Activated CD4-positive, alpha-beta T cell treated with anti-CD3 and anti-CD28 coated beads for 36 hours (primary cell): ENCODE data around the gene NEK7. TPM values are rescaled to one million over a fixed set of nuclear protein-coding genes. Genes with fewer than 3 reads are reported as not detected.

Experiments
- ATAC-seq: fragments of 200-7000 bp; cut with Tn5 transposase; one replicate; pipeline ENCODE4 v1.10.0; 2021; ENCODE audit warnings: mild to moderate bottlenecking, moderate library complexity
- CTCF ChIA-PET: fragments of 350-600 bp; sonication (Branson Sonifier 250); formaldehyde crosslinking; loops from one replicate; lab custom pipeline; 2021; ENCODE audit warnings: antibody characterized with exemption; lab: Charles Lee
- POLR2A ChIA-PET: fragments of 350-600 bp; sonication (Branson Sonifier 250); formaldehyde crosslinking; loops from one replicate; lab custom pipeline; 2021; ENCODE audit warnings: antibody characterized with exemption, inconsistent platforms; lab: Charles Lee
- DNase-seq: peaks from one replicate; pipeline ENCODE4 v3.0.0-alpha.2; 2020
- H3K27ac Mint-ChIP-seq: one replicate; pipeline ENCODE4 v1.8.0; 2021; ENCODE audit warnings: mixed read lengths
- H3K27me3 Mint-ChIP-seq: one replicate; pipeline ENCODE4 v1.8.0; 2021; ENCODE audit warnings: mixed read lengths
- H3K36me3 Mint-ChIP-seq: one replicate; pipeline ENCODE4 v1.8.0; 2021; ENCODE audit warnings: low read depth, mixed read lengths
- H3K4me1 Mint-ChIP-seq: one replicate; pipeline ENCODE4 v1.8.0; 2021; ENCODE audit warnings: mixed read lengths
- H3K4me3 Mint-ChIP-seq: one replicate; pipeline ENCODE4 v1.8.0; 2021; ENCODE audit warnings: mild to moderate bottlenecking, moderate library complexity, mixed read lengths
- H3K9me3 Mint-ChIP-seq: one replicate; pipeline ENCODE4 v1.8.0; 2021; ENCODE audit warnings: low read depth, mixed read lengths
- intact Hi-C, 2 experiments: fragments of 100-400 bp; cut with DNase I in 1 of 2; cut with micrococcal nuclease in 1 of 2; formaldehyde crosslinking; loops; one replicate each; pipeline versions ENCODE4 v1.14.2 to v1.15.1; 2022 to 2024; cut with DNase I, micrococcal nuclease
- total RNA-seq, 2 experiments: library from RNA; stranded (reverse); gene quantifications; one replicate each; pipeline ENCODE4 v1.2.3, GENCODE V29; 2021

NEK7 gene
- total RNA-seq, 2 experiments from 2014 or later, result 46.9 to 49.0 TPM

GRCh38 chr1:198158735-198159589 is 2.2 kb downstream of the NEK7 start:
- ATAC-seq (peak; percentile 78), DNase-seq (peak; percentile 93)
- CTCF ChIA-PET, result interaction anchor here (1.0 to 2.6 kb wide), 4 partner anchors 9 to 96 kb away, joined by 3 to 14 read pairs (median 4); no protein-coding TSS in a partner anchor
- Mint-ChIP-seq H3K4me3 (peak overlapping the region; percentile 94), H3K36me3 (peaks cover 7% of the 10 kb centered on the region), H3K4me1 (peaks cover 46% of the 10 kb centered on the region), H3K27me3 (no peaks in the 10 kb centered on the region), H3K9me3 (no peaks in the 10 kb centered on the region), H3K27ac (peak overlapping the region; percentile 99)
- POLR2A ChIA-PET, result interaction anchor here (0.6 to 0.7 kb wide), 2 partner anchors 33 to 615 kb away, joined by 3 to 5 read pairs; no protein-coding TSS in a partner anchor
- intact Hi-C loops, result loop anchor here (1.0 to 5.0 kb wide), 15 partner anchors 8 to 1012 kb away; partner anchors contain the start of genes ASPM (in 1 of the 2), DENND1B (in 1 of the 2) and LHX9 (in 1 of the 2)

GRCh38 chr1:198160222-198160621 is 3.4 kb downstream of the NEK7 start:
- Mint-ChIP-seq H3K4me3 (peak overlapping the region; percentile 94), H3K9me3 (no peaks in the 10 kb centered on the region), H3K4me1 (peaks cover 57% of the 10 kb centered on the region), H3K27me3 (no peaks in the 10 kb centered on the region), H3K27ac (peak overlapping the region; percentile 86), H3K36me3 (peaks cover 10% of the 10 kb centered on the region)
- ChIA-PET CTCF (interaction anchor here (2.6 kb wide), 1 partner anchor 13 kb away, joined by 14 read pairs; no protein-coding TSS in a partner anchor), POLR2A (no interaction called here)
- no peak for DNase-seq
- ATAC-seq, result no peak
- intact Hi-C loops, result loop anchor here (10.0 kb wide), 1 partner anchor 775 kb away; no protein-coding TSS in a partner anchor

DNA sequence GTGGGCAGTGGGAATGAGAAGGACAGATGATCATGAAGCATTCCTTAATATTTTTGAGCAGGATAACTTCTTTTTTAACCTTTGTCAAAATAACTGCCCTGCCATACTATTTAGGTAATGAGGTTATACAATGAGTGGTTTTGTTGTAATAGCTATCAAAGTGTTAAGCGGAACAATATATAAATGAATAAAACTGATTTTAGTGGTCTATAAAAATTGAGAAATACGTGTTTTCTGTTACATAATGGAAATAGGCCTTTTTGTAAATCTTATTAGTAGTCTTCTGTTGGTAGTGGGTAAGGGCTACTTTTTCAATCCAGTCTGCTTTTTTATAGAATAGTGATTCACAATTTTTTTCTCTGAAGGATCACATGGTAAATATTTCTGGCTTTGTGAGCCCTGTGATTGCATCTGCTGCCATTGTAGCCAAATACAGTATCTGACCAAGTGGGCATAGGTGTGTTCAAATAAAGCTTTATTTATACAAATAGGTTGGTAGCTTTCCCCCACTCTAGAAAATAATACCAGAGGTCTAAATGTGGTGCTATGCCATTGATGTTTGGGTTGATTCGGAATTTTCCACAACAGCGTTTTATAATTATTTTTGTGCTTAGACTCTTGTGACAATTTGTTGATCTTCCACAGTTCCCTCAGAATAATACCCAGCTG is 4.3 kb downstream of the NEK7 start:
- peak overlapping the region; percentile 94 for H3K27ac Mint-ChIP-seq

DNA sequence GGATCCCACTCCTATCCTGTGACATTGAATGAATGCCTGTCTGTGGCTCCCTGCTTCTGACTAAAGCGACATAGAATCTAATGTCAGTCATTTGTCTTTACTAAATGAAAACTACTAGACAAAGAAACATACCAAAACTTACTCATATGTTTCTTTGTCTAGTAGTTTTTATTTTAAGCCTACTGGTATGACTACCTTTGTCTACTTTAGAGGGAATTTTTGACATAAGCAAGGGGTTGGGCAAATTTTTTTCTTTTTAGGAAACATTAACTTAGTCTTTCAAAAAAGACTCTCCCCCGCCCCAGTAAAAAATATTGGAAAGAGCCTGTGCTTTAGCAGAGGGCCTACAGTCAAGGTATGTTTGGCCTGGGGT is 4.9 kb downstream of the NEK7 start:
- intact Hi-C loops, result loop anchor here (10.0 kb wide), 1 partner anchor 773 kb away; no protein-coding TSS in a partner anchor
- Mint-ChIP-seq H3K27me3 (no peaks in the 10 kb centered on the region), H3K27ac (peak overlapping the region; percentile 94), H3K9me3 (no peaks in the 10 kb centered on the region), H3K36me3 (peaks cover 10% of the 10 kb centered on the region), H3K4me1 (peaks cover 68% of the 10 kb centered on the region), H3K4me3 (peak overlapping the region; percentile 44)
- POLR2A ChIA-PET, result interaction anchor here (0.6 kb wide), 1 partner anchor 10 kb away, joined by 3 read pairs; no protein-coding TSS in a partner anchor
- peak; percentile 1 for ATAC-seq
- no peak for DNase-seq
- CTCF ChIA-PET, result interaction anchor here (0.9 kb wide), 1 partner anchor 9 kb away, joined by 3 read pairs; no protein-coding TSS in a partner anchor

More for the DNA sequence above, 4.3 kb downstream of the NEK7 start:
- no peaks in the 10 kb centered on the region for H3K27me3 Mint-ChIP-seq
- no peak for ATAC-seq
- ChIA-PET CTCF (no interaction called here), POLR2A (interaction anchor here (0.5 to 0.6 kb wide), 2 partner anchors 96 to 745 kb away, joined by 3 to 4 read pairs; no protein-coding TSS in a partner anchor)
- no peaks in the 10 kb centered on the region for H3K9me3 Mint-ChIP-seq
- H3K36me3 Mint-ChIP-seq, result peaks cover 10% of the 10 kb centered on the region
- peaks cover 62% of the 10 kb centered on the region for H3K4me1 Mint-ChIP-seq
- intact Hi-C loops, result loop anchor here (10.0 kb wide), 1 partner anchor 774 kb away; no protein-coding TSS in a partner anchor
- no peak for DNase-seq
- H3K4me3 Mint-ChIP-seq, result peak overlapping the region; percentile 44

- DNase-seq (no peak), ATAC-seq (no peak)
- Mint-ChIP-seq H3K27ac (peak overlapping the region; percentile 94), H3K4me1 (peaks cover 74% of the 10 kb centered on the region), H3K27me3 (no peaks in the 10 kb centered on the region), H3K9me3 (no peaks in the 10 kb centered on the region), H3K4me3 (no peak overlapping the region), H3K36me3 (peaks cover 10% of the 10 kb centered on the region)
- intact Hi-C loops, result loop anchor here (10.0 kb wide), 1 partner anchor 773 kb away; no protein-coding TSS in a partner anchor
- ChIA-PET POLR2A (interaction anchor here (0.6 kb wide), 1 partner anchor 10 kb away, joined by 3 read pairs; no protein-coding TSS in a partner anchor), CTCF (interaction anchor here (0.9 kb wide), 1 partner anchor 8 kb away, joined by 3 read pairs; no protein-coding TSS in a partner anchor)
Measured at GRCh38 chr1:198162091-198162767, 5.4 kb downstream of the NEK7 start.

- intact Hi-C loops, result loop anchor here (1.0 to 10.0 kb wide), 9 partner anchors 8 to 1061 kb away; partner anchors contain the start of gene DENND1B (in 1 of the 2)
Measured at GRCh38 chr1:198165927-198166647, 9.3 kb downstream of the NEK7 start.

GRCh38 chr1:198166900-198167299 is 10.1 kb downstream of the NEK7 start:
- no peak for DNase-seq
- CTCF ChIA-PET, result interaction anchor here (1.7 to 2.3 kb wide), 4 partner anchors 9 to 92 kb away, joined by 8 to 14 read pairs (median 9); partner anchors contain the start of gene NEK7
- peaks cover 12% of the 10 kb centered on the region for H3K36me3 Mint-ChIP-seq
- H3K4me1 Mint-ChIP-seq, result peaks cover 93% of the 10 kb centered on the region
- POLR2A ChIA-PET, result interaction anchor here (0.9 to 1.2 kb wide), 3 partner anchors 19 to 515 kb away, joined by 3 to 9 read pairs (median 3); no protein-coding TSS in a partner anchor
- H3K27me3 Mint-ChIP-seq, result no peaks in the 10 kb centered on the region
- no peak for ATAC-seq
- intact Hi-C loops, result loop anchor here (1.0 to 10.0 kb wide), 9 partner anchors 7 to 1060 kb away; partner anchors contain the start of gene DENND1B (in 1 of the 2)
- peaks cover 2% of the 10 kb centered on the region for H3K9me3 Mint-ChIP-seq
- peak overlapping the region; percentile 54 for H3K4me3 Mint-ChIP-seq
- H3K27ac Mint-ChIP-seq, result peak overlapping the region; percentile 93

More at GRCh38 chr1:198165927-198166647, 9.3 kb downstream of the NEK7 start:
- Mint-ChIP-seq H3K27ac (peak overlapping the region; percentile 93), H3K4me3 (peak overlapping the region; percentile 53), H3K4me1 (peaks cover 93% of the 10 kb centered on the region), H3K36me3 (peaks cover 11% of the 10 kb centered on the region), H3K27me3 (no peaks in the 10 kb centered on the region), H3K9me3 (no peaks in the 10 kb centered on the region)
- DNase-seq, result peak; percentile 36
- peak; percentile 65 for ATAC-seq
- CTCF ChIA-PET, result interaction anchor here (0.7 to 2.1 kb wide), 7 partner anchors 10 to 548 kb away, joined by 3 to 14 read pairs (median 6); partner anchors contain the start of gene NEK7
- POLR2A ChIA-PET, result interaction anchor here (0.6 to 1.2 kb wide), 6 partner anchors 10 to 516 kb away, joined by 3 to 5 read pairs (median 3); no protein-coding TSS in a partner anchor

DNA sequence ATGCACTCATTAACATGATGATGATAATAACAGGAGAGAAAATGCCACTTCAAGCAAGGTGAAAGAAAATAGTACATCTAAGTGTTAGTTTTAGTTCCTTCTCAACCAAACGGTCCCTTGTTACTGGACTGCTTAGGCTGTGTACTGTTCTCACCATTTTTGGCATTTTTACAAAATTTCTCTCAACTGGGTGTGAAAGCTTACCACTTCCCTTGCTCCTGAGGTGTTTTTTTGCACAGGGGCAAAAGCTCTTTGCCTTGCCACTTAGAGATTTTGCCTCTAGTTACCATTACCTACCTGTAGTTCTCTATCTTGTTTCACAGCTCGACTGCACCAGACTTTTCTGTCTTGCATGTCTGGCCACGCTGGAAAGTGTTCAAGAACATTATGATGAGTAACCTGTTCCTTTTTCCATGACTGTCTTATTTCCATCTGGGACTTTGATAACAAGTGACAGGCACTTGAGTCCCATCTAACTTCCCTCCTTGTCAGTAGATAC is 10.7 kb downstream of the NEK7 start:
- Mint-ChIP-seq H3K27me3 (no peaks in the 10 kb centered on the region), H3K4me1 (peaks cover 93% of the 10 kb centered on the region), H3K9me3 (peaks cover 2% of the 10 kb centered on the region), H3K27ac (peak overlapping the region; percentile 93), H3K4me3 (peak overlapping the region; percentile 54), H3K36me3 (peaks cover 12% of the 10 kb centered on the region)
- ATAC-seq, result peak; percentile 18
- POLR2A ChIA-PET, result interaction anchor here (0.9 kb wide), 1 partner anchor 489 kb away, joined by 9 read pairs; no protein-coding TSS in a partner anchor
- DNase-seq, result peak; percentile 42
- intact Hi-C loops, result loop anchor here (1.0 to 10.0 kb wide), 7 partner anchors 9 to 1060 kb away; partner anchors contain the start of gene DENND1B (in 1 of the 2)
- CTCF ChIA-PET, result interaction anchor here (0.7 to 2.3 kb wide), 2 partner anchors 18 to 213 kb away, joined by 3 to 8 read pairs; no protein-coding TSS in a partner anchor

DNA sequence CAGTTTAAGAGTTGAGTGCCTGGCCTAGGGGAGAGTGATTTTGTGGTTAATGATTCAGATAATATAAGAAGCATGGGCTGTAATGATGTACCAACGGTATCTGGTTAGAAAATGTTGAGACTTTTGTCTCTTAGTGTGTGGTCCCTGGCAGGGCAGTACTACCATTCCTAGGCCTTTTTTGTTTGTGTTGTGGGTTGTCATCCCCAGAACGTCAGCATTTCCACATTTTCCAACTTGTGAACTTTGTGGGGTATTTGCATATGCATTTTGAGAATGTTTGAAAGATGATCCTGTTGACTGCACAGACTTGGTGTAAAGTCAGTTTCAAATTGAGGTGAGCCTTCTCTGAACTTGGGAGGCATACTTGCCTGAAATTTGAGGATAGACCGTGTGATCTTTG is 11.4 kb downstream of the NEK7 start:
- ATAC-seq (no peak), DNase-seq (no peak)
- POLR2A ChIA-PET, result no interaction called here
- H3K36me3 Mint-ChIP-seq, result peaks cover 12% of the 10 kb centered on the region
- H3K9me3 Mint-ChIP-seq, result peaks cover 2% of the 10 kb centered on the region
- no peaks in the 10 kb centered on the region for H3K27me3 Mint-ChIP-seq
- peak overlapping the region; percentile 54 for H3K4me3 Mint-ChIP-seq
- H3K4me1 Mint-ChIP-seq, result peaks cover 95% of the 10 kb centered on the region
- CTCF ChIA-PET, result interaction anchor here (0.7 to 2.3 kb wide), 3 partner anchors 10 to 212 kb away, joined by 3 to 8 read pairs (median 4); no protein-coding TSS in a partner anchor
- intact Hi-C loops, result loop anchor here (5.0 to 10.0 kb wide), 4 partner anchors 354 to 1059 kb away; partner anchors contain the start of gene DENND1B (in 1 of the 2)
- peak overlapping the region; percentile 93 for H3K27ac Mint-ChIP-seq
